HG03039 (cell line): ENCODE results near the gene GCKR.
"Not testable (repeated sequence)": the region's sequence is repeated elsewhere in the genome, so short reads cannot be mapped to it uniquely, and the experiment has no call there.

ENCODE experiments used
- ATAC-seq: cut with Tn5 transposase; IDR thresholded peaks from one replicate; pipeline ENCODE4 v1.9.1; 2021; ENCODE audit warnings: mild to moderate bottlenecking, moderate library complexity; ENCODE audit not compliant: unreplicated experiment

Gene GCKR

GRCh38 chr2:27509326-27509725 lies 12.7 kb downstream of the GCKR start:
- ATAC-seq = no peak

DNA sequence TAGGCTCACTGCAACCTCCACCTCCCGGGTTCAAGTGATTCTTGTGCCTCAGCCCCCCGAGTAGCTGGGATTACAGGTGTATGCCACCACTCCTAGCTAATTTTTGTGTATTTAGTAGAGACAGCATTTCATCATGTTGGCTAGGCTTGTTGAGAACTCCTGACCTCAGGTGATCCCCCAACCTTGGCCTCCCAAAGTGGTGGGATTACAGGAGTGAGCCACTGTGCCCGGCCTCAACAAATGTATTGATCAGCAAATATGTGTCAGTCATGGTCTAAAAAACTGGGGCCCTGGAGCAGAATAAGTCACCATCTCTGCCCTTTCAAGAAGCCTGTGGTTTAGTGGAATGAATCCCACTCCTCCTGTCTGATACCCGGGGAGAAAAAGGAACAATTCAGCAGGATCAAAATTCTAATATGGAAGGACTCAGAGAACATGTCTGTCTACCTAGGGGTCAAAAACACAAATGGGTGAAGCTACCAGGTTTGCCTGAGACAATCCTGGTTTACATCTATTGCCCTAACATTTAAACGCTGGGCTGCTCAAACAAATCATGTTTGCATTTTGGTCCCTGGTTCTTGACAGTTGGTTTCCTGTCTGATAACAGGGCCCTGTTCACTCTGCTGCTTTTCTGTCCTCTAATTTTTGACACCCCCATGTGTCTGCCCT lies 21.6 kb downstream of the GCKR start:
- ATAC-seq = no peak

- no peak for ATAC-seq
Observed at GRCh38 chr2:27518782-27519113, 22.1 kb downstream of the GCKR start.

- ATAC-seq = no peak
Observed at GRCh38 chr2:27520316-27520715, 23.7 kb downstream of the GCKR start.

GRCh38 chr2:27522400-27522945 lies 25.8 kb downstream of the GCKR start:
- no peak for ATAC-seq

- ATAC-seq = no peak
Observed at GRCh38 chr2:27527182-27527581, 30.5 kb downstream of the GCKR start.

DNA sequence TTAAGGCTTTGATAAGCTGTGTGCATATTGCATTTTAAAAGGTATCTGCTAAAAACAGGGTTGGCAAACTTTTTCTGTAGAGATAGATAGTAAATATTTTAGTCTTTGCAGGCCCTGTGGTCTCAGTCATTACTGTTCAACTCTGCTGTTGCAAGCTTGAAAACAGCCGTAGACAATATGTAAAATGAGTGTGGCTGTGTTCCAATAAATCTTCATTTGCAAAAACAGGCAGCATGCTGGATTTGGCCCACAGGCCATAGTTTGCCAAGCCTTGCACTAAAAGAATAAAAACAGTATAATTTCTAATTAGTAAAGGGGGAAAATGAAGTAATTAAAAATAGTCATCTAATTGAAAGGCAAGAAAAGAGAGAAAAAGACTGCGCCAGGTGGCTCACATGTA lies 35.3 kb downstream of the GCKR start:
- no peak for ATAC-seq

DNA sequence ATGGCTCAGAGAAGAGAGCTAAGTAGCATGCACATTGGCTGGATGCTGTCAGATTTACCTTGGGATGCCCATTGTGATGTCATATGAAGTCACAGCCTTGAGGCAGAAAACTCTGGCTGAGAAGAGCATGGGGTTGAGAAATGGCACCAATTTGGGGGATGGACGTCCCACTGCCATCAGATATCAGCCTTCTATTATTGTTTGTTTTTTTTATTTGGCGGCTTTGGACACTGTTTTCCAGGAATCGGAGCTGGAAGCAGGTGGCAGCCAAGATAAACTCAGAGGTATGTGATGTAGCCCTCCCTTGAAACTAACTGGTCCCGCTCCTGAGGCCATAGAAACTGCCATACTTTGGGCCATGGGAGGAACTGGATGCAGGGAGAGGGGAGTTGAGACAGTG lies 40.6 kb downstream of the GCKR start:
- ATAC-seq = no peak

GRCh38 chr2:27538839-27539450 lies 42.3 kb downstream of the GCKR start:
- not testable (repeated sequence) for ATAC-seq

- ATAC-seq = not testable (repeated sequence)
Observed at GRCh38 chr2:27539649-27540048, 43.0 kb downstream of the GCKR start.

- no peak for ATAC-seq
Observed at GRCh38 chr2:27544143-27544821, 47.6 kb downstream of the GCKR start.

DNA sequence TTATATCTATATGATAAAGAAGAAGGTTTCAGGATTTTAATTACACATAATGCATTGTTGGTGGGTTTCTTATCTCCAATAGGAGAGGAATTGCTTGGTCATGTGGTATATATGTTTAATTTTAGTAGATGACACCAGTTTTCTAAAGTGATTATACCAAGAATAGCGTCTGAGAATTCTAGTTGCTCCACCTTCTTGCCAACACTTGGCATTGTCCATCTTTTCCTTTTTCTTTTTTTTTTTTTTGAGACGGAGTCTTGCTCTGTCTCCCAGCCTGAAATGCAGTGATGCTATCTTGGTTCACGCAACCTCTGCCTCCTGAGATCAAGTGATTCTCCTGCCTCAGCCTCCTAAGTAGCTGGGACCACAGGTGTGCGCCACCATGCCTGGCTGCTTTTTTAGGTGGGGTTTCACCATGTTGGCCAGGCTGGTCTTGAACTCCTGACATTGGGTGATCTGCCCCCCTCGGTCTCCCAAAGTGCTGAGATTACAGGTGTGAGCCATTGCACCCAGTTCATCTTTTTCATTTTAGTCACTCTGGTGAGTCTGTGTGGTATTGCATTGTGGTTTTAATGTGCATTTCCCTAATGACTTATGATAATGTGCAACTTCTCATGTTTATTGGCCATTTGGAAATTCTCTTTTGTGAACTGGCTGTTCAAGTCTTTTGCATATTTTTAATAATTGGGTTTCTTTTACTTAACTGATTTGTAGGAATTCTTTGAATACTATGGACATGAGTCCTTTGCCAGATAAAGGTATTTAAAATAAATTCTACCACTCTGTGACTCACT lies 48.9 kb downstream of the GCKR start:
- no peak for ATAC-seq

DNA sequence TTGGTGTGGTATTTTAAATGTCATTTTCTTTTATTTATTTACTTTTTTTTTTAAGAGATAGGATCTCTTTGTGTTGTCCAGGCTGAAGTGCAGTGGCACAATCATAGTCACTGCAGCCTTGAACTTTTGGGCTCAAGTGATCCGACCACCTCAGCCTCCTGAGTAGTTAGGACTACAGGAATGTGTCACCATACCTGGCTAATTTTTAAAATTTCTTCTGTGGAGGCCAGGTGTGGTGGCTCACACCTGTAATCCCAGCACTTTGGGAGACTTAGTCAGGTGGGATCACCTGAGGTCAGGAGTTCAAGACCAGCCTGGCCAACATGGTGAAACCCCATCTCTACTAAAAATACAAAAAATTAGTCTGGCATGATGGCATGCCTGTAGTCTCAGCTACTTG lies 52.7 kb downstream of the GCKR start:
- ATAC-seq = no peak

GRCh38 chr2:27551514-27551913 lies 54.9 kb downstream of the GCKR start:
- no peak for ATAC-seq

GRCh38 chr2:27552941-27553340 lies 56.3 kb downstream of the GCKR start:
- ATAC-seq = no peak

GRCh38 chr2:27554451-27554850 lies 57.8 kb downstream of the GCKR start:
- not testable (repeated sequence) for ATAC-seq

DNA sequence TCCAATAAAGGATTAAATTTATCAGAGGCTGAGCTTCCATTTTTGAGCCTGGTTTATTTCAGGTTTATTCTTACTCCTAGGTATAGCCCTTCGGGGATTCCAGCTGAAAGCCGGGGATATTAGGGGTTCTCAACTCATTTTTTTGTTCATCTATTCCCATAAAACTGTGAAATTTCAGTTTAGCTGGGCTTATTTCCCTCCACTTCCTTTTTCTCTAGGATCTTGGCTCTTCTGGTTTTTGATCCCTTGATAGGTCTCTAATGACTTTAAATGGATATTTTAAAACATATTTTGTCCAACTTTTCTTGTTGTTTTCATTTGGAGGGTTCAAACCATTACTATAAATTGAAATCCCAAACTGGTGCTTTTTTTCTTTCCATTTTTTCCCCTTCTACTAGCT lies 62.6 kb downstream of the GCKR start:
- ATAC-seq = no peak

- no peak for ATAC-seq
Observed at GRCh38 chr2:27561060-27561459, 64.4 kb downstream of the GCKR start.

GRCh38 chr2:27566628-27567027 lies 70.0 kb downstream of the GCKR start:
- ATAC-seq = no peak

- no peak for ATAC-seq
Observed at GRCh38 chr2:27569398-27569797, 72.8 kb downstream of the GCKR start.

DNA sequence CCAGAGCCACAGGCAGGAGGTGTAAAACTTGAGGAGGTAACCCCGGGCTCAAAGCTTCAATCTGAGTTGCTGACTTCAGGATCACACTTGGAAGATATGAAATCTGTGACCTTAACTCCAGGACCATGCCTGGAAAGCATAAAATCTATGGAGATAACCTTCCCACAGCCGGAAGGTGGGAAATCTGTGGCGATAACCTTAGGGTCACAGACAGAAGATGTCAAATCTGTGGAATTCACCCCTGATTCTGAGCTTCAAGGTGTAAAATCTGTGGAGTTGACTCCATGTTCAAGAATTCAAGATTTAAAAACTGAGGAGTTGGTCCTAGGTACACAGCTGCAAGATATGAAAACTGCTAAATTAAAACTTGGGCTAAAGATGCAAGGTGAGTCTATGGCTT lies 74.6 kb downstream of the GCKR start:
- no peak for ATAC-seq
